AG09309 (cell line): ENCODE data around the gene NLGN1.
A peak's percentile ranks its signal among the peaks of the same experiment; 100 is the strongest.

ENCODE experiments used
- DNase-seq: peaks from one replicate; pipeline ENCODE4 v3.0.0-alpha.2; 2010; ENCODE audit warnings: low read depth
- H3K4me3 ChIP-seq: 2 replicates; pipeline ENCODE4 v1.5.1; 2011; ENCODE audit warnings: mild to moderate bottlenecking, low read depth, low read length, moderate library complexity; ENCODE audit not compliant: control insufficient read depth
- CTCF ChIP-seq: IDR thresholded peaks from 2 replicates; pipeline ENCODE4 v1.5.1; 2011; ENCODE audit warnings: mild to moderate bottlenecking, low read depth, low read length, inconsistent platforms; ENCODE audit not compliant: insufficient read depth, control insufficient read depth; ENCODE audit errors: missing control alignments

The NLGN1 gene

GRCh38 chr3:173395073-173395411, 2.5 kb upstream of the NLGN1 start:
- peak overlapping the region; percentile 89 for H3K4me3 ChIP-seq
- no peak for TF ChIP-seq CTCF
- DNase-seq = no peak

- no peak for TF ChIP-seq CTCF
- H3K4me3 ChIP-seq = peak overlapping the region; percentile 89
- peak; percentile 70 for DNase-seq
Observed at GRCh38 chr3:173395412-173396181, 1.9 kb upstream of the NLGN1 start.

- peak overlapping the region; percentile 89 for H3K4me3 ChIP-seq
- TF ChIP-seq CTCF = no peak
- no peak for DNase-seq
Observed at GRCh38 chr3:173396191-173397041, 1.1 kb upstream of the NLGN1 start.

- no peak for TF ChIP-seq CTCF
- no peak for DNase-seq
- H3K4me3 ChIP-seq = peak overlapping the region; percentile 89
Observed at GRCh38 chr3:173398111-173398479, 551 bp downstream of the NLGN1 start.

GRCh38 chr3:173399044-173399443, 1.5 kb downstream of the NLGN1 start:
- DNase-seq = no peak
- H3K4me3 ChIP-seq = no peak overlapping the region
- no peak for TF ChIP-seq CTCF

GRCh38 chr3:173401369-173401768, 3.8 kb downstream of the NLGN1 start:
- H3K4me3 ChIP-seq = no peak overlapping the region
- no peak for DNase-seq
- TF ChIP-seq CTCF = no peak
